Measurements from ENCODE around the gene DNAJC1.
"Not testable (repeated sequence)": the region's sequence is repeated elsewhere in the genome, so short reads cannot be mapped to it uniquely, and the experiment has no call there.

Gene DNAJC1

DNA sequence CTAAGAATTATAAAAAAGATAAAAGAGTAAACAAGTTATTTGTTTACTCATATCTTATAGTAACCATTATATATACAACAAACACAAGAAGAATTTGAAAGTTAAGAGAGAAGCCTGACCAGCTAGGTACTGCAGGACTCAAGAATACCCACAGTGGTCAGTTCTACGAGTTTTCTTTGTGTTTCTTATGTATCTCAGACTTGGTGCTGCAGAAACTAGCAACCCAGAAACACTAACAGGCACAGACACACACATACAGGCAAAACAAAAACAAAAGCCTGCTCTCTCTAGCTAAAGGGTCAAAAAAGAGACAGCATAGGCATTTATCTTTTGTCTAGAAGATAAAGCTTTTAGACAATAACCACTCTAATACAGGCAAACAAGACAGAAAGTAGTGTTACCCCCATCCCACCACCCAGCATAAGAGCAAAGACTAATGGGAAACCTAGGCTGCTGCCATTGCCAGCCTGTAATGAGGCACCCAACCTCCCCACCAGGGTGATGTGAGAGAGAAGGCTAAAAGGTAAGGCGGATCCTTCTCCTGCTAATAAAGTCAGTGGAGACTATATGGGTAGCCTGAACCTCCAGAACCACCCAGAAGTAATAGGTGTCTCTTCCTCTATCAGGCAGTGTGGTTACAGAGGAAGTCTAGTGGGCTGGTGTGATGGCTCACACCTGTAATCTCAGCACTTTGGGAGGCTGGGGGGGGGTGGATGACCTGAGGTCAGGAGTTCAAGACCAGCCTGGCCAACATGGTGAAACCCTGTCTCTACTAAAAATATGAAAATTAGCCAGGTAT is 113.9 kb downstream of the DNAJC1 start:
- TF ChIP-seq, protein P1, sequence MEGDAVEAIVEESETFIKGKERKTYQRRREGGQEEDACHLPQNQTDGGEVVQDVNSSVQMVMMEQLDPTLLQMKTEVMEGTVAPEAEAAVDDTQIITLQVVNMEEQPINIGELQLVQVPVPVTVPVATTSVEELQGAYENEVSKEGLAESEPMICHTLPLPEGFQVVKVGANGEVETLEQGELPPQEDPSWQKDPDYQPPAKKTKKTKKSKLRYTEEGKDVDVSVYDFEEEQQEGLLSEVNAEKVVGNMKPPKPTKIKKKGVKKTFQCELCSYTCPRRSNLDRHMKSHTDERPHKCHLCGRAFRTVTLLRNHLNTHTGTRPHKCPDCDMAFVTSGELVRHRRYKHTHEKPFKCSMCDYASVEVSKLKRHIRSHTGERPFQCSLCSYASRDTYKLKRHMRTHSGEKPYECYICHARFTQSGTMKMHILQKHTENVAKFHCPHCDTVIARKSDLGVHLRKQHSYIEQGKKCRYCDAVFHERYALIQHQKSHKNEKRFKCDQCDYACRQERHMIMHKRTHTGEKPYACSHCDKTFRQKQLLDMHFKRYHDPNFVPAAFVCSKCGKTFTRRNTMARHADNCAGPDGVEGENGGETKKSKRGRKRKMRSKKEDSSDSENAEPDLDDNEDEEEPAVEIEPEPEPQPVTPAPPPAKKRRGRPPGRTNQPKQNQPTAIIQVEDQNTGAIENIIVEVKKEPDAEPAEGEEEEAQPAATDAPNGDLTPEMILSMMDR (IDR thresholded peaks at IDR 0.05; ENCODE audit: borderline replicate concordance, control extremely low read depth, extremely low read depth, insufficient read depth, missing control alignments) = no peak
- in situ Hi-C loops (cut with MboI; ENCODE audit: low sequenced_read_pairs, unreplicated experiment) = no loop called here
- DNase-seq (ENCODE audit: low spot score) = no peak

DNA sequence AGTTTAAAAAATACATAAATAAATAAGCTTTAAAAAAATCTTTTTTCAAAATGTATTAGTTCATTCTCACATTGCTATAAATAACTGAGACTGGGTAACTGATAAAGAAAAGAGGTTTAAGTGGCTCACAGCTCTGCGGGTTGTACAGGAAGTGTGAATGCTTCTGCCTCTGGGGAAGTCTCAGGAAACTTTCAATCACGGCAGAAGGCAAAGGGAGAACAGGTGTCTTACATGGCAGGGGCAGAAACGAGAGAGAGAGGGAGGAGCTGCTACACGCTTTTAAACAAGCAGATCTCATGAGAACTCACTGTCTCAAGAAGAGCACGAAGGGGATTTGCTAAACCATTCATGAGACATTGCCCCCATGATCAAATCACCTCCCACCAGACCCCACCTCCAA is 114.6 kb downstream of the DNAJC1 start:
- peak; percentile 22 for DNase-seq (ENCODE audit: low spot score)
- in situ Hi-C loops (cut with MboI; ENCODE audit: low sequenced_read_pairs, unreplicated experiment) = no loop called here
- TF ChIP-seq, protein P1 (IDR thresholded peaks at IDR 0.05; ENCODE audit: borderline replicate concordance, control extremely low read depth, extremely low read depth, insufficient read depth, missing control alignments) = no peak

DNA sequence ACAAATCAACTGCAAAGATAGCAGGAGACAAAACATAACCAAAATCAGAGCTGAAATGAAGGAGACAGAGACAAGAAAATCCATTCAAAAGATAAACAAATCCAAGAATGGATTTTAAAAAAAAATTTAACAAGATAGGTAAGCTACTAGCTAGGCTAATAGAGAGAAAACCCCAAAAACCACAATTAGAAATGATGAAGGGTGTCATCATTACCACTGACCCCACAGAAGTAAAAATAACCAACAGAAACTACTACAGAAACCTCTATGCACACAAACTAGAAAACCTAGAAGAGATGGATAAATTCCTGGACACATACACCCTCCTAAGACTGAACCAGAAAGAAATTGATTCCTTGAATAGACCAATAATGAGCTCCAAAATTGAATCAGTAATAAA is 117.6 kb downstream of the DNAJC1 start:
- DNase-seq (ENCODE audit: low spot score) = no peak
- TF ChIP-seq, protein P1 (IDR thresholded peaks at IDR 0.05; ENCODE audit: borderline replicate concordance, control extremely low read depth, extremely low read depth, insufficient read depth, missing control alignments) = no peak
- in situ Hi-C loops (cut with MboI; ENCODE audit: low sequenced_read_pairs, unreplicated experiment) = no loop called here

DNA sequence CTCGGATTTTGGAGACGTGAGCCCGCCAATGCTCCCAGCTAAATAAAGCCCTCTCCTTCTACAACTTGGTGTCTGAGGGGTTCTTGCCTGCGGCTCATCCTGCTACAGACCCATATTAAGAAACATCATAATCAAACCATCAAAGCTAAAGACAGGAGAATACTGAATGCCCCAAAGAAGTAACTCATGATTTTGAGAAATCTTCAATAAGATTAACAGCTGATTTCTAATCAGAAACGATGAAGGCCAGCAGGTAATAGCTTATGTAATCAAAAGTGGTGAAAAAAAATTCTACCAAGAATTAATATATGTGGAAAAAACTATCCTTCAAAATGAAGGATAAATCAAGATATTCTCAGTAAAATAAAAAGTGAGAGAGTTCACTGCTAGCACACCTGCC is 130.3 kb downstream of the DNAJC1 start:
- TF ChIP-seq, protein P1 (IDR thresholded peaks at IDR 0.05; ENCODE audit: borderline replicate concordance, control extremely low read depth, extremely low read depth, insufficient read depth, missing control alignments) = no peak
- in situ Hi-C loops (cut with MboI; ENCODE audit: low sequenced_read_pairs, unreplicated experiment) = no loop called here
- DNase-seq (ENCODE audit: low spot score) = no peak

DNA sequence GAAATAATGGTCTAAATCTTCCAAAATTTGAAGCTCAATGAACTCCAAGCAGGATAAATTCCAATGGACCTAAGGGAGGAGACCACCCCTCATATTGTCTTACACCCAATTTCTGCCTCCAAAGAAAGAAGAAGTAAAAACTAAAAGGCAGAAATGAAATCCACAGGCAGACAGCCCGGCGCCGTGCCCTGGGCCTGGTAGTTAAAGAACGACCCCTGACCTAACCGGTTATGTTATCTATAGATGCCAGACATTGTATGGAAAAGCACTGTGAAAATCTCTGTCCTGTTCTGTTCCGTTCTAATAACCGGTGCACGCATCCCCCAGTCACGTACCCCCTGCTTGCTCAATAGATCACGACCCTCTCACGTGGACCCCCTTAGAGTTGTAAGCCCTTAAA is 130.8 kb downstream of the DNAJC1 start:
- in situ Hi-C loops (cut with MboI; ENCODE audit: low sequenced_read_pairs, unreplicated experiment); DNase-seq (ENCODE audit: low spot score): not testable (repeated sequence)

DNA sequence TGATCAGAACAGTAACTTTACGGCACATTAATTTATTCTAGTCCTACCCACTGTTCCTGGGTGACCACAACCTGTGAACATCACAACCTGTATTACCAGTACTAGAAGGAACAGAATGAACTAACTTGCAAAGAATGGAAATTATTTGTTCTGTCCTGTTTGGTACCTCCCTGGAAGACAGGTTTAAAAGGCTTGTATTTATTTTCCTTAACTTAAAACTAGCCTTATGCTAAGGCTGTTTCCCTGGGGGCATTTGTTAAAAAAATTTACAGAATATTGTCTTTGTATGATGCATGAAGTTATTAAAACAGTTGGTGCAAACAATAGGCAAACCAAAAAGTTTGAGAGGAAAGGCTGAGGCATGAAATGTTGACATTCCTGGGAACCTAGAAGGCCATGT is 132.7 kb downstream of the DNAJC1 start:
- TF ChIP-seq, protein P1 (IDR thresholded peaks at IDR 0.05; ENCODE audit: borderline replicate concordance, control extremely low read depth, extremely low read depth, insufficient read depth, missing control alignments) = no peak
- no peak for DNase-seq (ENCODE audit: low spot score)
- in situ Hi-C loops (cut with MboI; ENCODE audit: low sequenced_read_pairs, unreplicated experiment) = no loop called here

DNA sequence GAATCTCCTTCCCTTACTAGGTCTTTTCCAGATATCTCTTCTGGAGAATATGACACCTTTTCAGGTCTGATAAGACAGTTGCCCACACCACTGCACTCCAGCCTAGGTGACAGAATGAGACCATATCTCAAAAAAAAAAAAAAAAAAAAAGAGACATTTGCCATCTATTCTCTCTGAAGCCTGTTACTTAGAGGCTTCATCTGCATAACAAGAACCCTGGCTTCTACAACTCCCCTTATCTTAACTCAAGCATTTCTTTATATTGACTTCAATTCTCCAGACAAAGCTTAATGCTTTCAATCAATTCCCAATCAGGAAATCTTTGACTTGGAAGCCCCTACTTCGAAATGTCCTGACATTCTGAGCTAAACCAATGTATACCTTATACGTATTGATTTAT is 134.4 kb downstream of the DNAJC1 start:
- DNase-seq (ENCODE audit: low spot score); in situ Hi-C loops (cut with MboI; ENCODE audit: low sequenced_read_pairs, unreplicated experiment): not testable (repeated sequence)

DNA sequence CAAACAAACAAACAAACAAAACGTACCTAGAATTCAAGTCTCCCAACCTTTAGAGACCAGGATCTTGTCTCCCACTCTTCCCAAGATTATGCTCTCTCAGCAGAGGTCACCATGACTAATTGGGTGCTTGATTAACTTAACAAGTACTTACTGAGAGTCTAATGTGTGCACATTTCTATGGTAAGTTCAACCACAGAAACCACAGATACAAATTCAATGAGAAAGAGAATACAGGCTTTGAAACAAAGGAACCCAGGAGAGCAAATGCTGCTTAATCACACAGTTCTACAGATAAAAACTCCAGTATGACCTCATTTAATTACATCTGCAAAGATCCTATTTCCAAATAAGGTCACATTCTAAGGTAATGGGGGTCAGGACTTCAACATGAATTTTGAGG is 142.8 kb downstream of the DNAJC1 start:
- TF ChIP-seq, protein P1 (IDR thresholded peaks at IDR 0.05; ENCODE audit: borderline replicate concordance, control extremely low read depth, extremely low read depth, insufficient read depth, missing control alignments) = no peak
- in situ Hi-C loops (cut with MboI; ENCODE audit: low sequenced_read_pairs, unreplicated experiment) = no loop called here
- no peak for DNase-seq (ENCODE audit: low spot score)

Data from GM13976 (cell line).